ENCODE results near the gene ITGA7.
A peak's percentile ranks its signal among the peaks of the same experiment; 100 is the strongest.

ITGA7 gene

DNA sequence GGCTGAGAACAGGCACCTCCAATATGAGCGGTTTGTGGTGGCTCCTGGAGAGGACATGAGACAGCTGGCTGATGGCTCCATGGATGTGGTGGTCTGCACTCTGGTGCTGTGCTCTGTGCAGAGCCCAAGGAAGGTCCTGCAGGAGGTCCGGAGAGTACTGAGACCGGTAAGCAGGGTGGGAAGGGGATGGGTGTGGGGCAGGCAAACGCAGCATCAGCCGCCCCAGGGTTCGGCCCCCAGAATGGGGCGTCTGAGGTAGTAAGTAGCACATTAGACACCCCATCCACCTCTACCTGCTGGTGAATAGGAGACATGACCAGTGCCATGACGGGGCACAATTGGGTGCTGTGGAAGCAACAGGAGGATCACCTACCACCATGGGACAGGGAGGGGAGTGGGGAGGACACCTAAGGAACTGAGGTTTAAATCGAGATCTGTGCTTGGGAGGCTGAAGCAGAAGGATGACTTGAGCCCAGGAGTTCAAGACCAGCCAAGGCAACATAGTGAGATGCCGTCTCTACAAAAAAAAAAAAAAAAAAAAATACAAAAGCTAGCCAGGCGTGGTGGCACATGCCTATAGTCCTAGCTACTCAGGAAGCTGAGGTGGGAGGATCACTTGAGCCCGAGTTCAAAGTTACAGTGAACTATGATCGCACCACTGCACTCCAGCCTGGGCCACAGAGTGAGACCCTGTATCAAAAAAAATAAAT, 25.5 kb downstream of the ITGA7 start:
- DNase-seq (ENCODE audit: extremely low read depth, low read depth), result no peak
- TF ChIP-seq, protein P1, sequence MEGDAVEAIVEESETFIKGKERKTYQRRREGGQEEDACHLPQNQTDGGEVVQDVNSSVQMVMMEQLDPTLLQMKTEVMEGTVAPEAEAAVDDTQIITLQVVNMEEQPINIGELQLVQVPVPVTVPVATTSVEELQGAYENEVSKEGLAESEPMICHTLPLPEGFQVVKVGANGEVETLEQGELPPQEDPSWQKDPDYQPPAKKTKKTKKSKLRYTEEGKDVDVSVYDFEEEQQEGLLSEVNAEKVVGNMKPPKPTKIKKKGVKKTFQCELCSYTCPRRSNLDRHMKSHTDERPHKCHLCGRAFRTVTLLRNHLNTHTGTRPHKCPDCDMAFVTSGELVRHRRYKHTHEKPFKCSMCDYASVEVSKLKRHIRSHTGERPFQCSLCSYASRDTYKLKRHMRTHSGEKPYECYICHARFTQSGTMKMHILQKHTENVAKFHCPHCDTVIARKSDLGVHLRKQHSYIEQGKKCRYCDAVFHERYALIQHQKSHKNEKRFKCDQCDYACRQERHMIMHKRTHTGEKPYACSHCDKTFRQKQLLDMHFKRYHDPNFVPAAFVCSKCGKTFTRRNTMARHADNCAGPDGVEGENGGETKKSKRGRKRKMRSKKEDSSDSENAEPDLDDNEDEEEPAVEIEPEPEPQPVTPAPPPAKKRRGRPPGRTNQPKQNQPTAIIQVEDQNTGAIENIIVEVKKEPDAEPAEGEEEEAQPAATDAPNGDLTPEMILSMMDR (IDR thresholded peaks at IDR 0.05; ENCODE audit: low read depth, low read length), result no peak

DNA sequence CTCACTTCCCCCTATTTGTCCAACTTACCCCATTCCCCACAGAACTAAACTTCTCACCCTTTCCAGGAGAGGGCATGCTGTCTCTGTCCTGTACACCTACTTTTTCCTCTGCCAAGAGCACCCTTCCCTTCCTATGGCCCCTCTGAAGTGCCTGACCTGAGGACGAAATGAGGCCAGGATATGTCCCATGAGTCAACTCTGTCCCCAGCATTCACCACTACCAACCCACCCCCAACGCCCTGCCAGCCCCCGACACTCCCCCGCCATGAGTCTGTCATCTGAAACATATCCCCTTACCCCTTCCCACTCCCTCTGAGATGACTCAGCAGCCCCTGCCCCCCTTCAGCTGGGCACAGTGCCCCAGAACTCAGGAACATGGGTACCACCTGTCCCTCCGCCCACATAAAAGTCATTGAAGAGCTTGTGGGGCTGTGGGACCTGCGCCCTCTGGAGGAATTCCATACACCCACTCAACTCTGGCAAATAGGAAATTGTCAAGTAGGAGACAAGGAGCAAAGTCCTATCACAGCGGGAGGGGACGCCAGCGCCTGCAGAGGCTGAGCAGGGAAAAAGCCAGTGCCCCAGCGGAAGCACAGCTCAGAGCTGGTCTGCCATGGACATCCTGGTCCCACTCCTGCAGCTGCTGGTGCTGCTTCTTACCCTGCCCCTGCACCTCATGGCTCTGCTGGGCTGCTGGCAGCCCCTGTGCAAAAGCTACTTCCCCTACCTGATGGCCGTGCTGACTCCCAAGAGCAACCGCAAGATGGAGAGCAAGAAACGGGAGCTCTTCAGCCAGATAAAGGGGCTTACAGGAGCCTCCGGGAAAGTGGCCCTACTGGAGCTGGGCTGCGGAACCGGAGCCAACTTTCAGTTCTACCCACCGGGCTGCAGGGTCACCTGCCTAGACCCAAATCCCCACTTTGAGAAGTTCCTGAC, 26.3 kb downstream of the ITGA7 start:
- DNase-seq (ENCODE audit: extremely low read depth, low read depth), result peak; percentile 12
- TF ChIP-seq, protein P1 (IDR thresholded peaks at IDR 0.05; ENCODE audit: low read depth, low read length), result peak; percentile 36

DNA sequence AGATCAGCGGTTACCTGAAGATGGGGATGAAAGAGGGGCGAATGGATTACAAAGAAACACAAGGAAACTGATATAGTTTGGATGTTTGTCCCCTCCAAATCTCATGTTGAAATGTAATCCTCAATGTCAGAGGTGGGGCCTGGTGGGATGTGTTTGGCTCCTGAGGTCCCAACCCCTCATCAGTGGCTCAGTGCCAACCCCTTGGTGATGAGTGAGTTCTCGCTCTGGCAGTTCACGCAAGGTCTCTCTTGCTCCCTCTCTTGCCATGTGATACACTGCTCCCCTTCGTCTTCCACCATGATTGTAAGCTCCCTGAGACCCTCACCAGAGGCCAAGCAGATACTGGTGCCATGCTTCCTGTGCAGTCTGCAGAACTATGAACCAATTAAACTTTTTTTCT, 28.0 kb downstream of the ITGA7 start:
- DNase-seq (ENCODE audit: extremely low read depth, low read depth), result no peak
- TF ChIP-seq, protein P1 (IDR thresholded peaks at IDR 0.05; ENCODE audit: low read depth, low read length), result no peak

DNA sequence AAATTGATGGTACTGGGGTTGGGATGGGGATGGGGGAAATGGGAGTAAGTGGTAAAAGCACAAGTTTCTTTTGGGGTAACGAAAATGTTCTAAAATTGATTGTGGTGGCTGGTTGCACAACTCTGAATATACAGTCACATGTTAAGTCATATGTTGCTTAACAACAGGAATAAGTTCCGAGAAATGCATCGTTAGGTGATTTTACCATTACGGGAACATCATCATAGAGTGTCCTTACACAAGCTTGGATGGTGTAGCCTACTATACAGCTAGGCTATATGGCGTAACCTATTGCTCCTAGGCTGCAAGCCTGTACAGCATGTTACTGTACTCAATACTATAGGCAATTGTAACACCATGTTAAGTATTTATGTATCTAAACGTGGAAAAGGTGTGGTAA, 31.0 kb downstream of the ITGA7 start:
- TF ChIP-seq, protein P1 (IDR thresholded peaks at IDR 0.05; ENCODE audit: low read depth, low read length), result no peak
- no peak for DNase-seq (ENCODE audit: extremely low read depth, low read depth)

DNA sequence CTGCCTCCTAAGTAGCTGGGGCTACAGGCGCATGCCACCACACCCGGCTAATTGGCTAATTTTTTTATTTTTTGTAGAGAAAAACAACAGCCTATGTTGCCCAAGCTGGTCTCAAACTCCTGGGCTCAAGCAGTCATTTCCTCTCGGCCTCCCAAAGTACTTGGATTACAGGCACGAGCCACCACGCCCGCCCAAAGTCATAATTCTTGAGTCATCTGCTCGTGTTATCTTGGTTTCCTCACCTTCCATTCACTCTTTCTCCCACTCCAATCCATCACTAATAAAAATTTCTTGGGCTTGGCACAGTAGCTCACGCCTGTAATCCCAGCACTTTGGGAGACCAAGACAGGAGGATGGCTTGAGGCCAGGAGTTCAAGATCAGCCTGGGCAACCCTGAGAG, 32.0 kb downstream of the ITGA7 start:
- TF ChIP-seq, protein P1 (IDR thresholded peaks at IDR 0.05; ENCODE audit: low read depth, low read length), result no peak
- DNase-seq (ENCODE audit: extremely low read depth, low read depth), result no peak

DNA sequence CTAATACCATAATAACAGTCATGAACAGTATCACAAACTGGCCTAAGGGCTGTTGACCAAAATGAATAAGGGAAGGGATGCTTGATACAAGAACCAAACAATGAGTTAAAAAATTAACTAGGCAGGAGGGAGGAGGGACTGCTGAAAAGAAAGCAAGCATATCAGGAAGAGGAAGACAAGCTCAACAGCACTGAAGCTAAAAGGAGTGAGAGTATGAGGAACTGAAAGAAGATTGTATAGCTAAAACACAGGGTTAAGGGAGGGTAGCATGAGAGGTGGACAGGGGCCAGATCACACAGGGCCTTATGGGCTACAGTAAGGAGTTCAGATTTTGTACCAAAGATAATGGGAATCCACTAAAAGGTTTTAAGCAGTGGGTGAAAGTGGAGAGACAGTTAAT, 34.1 kb downstream of the ITGA7 start:
- DNase-seq (ENCODE audit: extremely low read depth, low read depth), result no peak
- TF ChIP-seq, protein P1 (IDR thresholded peaks at IDR 0.05; ENCODE audit: low read depth, low read length), result no peak

DNA sequence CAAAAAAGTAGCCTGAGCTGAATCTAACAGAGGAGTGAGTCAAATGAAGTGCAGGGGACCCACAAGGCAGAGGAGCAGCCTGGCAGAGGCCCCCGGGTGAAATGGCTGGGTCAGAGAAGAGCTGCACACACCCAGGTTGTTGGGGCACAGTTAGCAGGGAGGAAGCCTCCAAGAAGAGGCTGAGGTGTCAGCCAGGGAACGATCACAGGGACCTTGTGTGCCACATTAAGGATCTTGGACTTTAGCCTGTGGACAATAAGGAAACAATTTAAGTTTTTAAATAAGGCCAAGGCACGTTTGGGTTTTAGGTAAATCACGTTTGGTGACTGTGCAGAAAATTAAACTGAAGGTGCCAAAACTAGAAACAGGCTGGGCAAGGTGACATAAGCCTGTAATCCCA, 36.0 kb downstream of the ITGA7 start:
- TF ChIP-seq, protein P1 (IDR thresholded peaks at IDR 0.05; ENCODE audit: low read depth, low read length), result no peak
- no peak for DNase-seq (ENCODE audit: extremely low read depth, low read depth)
